Neural progenitor cell (in vitro differentiated cells): ENCODE measurements around the gene DUOXA2.

Experiments
- CTCF ChIP-seq: fragments of 200-600 bp; sonication (generic); IDR thresholded peaks from 2 replicates; pipeline ENCODE4 v1.5.1; 2017; ENCODE audit warnings: antibody characterized with exemption, mild to moderate bottlenecking
- EZH2 ChIP-seq: fragments of 200-600 bp; sonication (generic); IDR thresholded peaks from 2 replicates; pipeline ENCODE4 v1.6.1; 2017; ENCODE audit warnings: antibody characterized with exemption, mild to moderate bottlenecking, moderate library complexity
- EZH2phosphoT487 ChIP-seq: fragments of 200-600 bp; sonication (generic); IDR thresholded peaks from 2 replicates; pipeline ENCODE4 v1.6.1; 2017; ENCODE audit warnings: antibody characterized with exemption

- TF ChIP-seq CTCF (no peak), EZH2phosphoT487 (no peak), EZH2 (no peak)
Measured at GRCh38 chr15:45133561-45133920, 19.4 kb downstream of the DUOXA2 start.
